HG03159 (cell line): Measurements from ENCODE around the gene YPEL3.
"Not testable (repeated sequence)": the region's sequence is repeated elsewhere in the genome, so short reads cannot be mapped to it uniquely, and the experiment has no call there.

ENCODE experiments used
- ATAC-seq: cut with Tn5 transposase; IDR thresholded peaks from one replicate; pipeline ENCODE4 v1.9.1; 2021; ENCODE audit warnings: mild to moderate bottlenecking, moderate library complexity; ENCODE audit not compliant: unreplicated experiment

YPEL3 gene

GRCh38 chr16:30117768-30118167, 21.8 kb upstream of the YPEL3 start:
- no peak for ATAC-seq

GRCh38 chr16:30116291-30117207, 20.5 kb upstream of the YPEL3 start:
- ATAC-seq, result no peak

GRCh38 chr16:30115238-30115637, 19.2 kb upstream of the YPEL3 start:
- ATAC-seq, result no peak

DNA sequence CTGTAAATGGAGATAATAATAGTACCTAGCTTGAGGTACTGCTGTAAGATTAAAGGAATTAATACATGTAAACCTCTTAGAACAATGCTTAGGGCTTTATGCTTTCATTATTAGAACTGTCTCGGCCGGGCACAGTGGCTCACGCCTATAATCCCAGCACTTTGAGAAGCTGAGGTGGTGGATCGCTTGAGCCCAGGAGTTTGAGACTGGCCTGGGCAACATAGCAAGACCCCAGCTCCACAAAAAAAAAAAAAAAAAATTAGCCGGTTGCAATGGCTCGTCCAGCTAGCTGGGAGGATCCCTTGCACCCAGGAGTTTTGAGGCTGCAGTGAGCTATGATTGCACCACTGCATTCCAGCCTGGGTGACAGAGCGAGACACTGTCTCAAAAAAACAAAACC, 18.8 kb upstream of the YPEL3 start:
- ATAC-seq, result not testable (repeated sequence)

GRCh38 chr16:30114411-30114810, 18.4 kb upstream of the YPEL3 start:
- no peak for ATAC-seq

GRCh38 chr16:30113711-30114333, 17.8 kb upstream of the YPEL3 start:
- no peak for ATAC-seq

DNA sequence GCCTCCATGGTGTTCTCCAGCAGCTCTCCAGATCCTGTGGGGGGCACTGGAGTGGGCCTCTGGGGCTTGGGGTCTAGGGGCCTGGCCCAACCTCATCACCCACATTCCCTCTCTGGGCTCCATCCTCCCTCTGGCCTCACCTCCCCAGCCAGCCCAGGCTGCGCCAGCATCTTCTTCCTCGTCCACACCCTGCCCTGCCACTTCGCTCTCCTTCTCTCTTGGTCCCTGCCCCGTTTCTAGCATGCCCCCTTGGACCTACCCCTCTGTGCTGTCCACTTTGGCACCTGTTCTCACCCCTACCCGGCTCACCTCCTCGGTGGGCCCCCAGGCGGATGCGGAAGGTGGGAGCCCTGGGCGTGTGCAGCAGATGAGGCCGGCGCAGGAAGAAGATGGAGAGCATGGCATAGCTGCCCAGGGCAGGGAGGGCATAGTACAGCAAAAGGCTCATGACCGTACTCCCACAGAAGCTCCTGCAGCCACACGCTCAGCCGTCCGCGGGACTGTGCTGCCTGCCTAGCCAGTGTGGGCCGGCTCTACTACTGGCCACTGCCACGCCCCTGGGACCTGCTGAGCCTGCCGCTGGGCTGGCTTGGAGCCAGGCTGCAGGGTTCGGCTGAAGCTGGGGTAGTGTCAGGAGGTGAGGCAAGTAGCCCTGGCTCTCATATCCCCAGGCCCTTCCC, 17.2 kb upstream of the YPEL3 start, which contains the start of gene GDPD3:
TSS of gene GDPD3 (minus strand) at position 507 of the 680 bp plus-strand sequence. CDS start at position 448, 59 bp downstream.
- ATAC-seq, result no peak

- ATAC-seq, result no peak
These were observed 16.4 kb upstream of the YPEL3 start for GRCh38 chr16:30112197-30113030.

- ATAC-seq, result no peak
These were observed 14.6 kb upstream of the YPEL3 start for GRCh38 chr16:30110661-30111060.

- ATAC-seq, result no peak
These were observed 12.2 kb upstream of the YPEL3 start for GRCh38 chr16:30108059-30108850.

DNA sequence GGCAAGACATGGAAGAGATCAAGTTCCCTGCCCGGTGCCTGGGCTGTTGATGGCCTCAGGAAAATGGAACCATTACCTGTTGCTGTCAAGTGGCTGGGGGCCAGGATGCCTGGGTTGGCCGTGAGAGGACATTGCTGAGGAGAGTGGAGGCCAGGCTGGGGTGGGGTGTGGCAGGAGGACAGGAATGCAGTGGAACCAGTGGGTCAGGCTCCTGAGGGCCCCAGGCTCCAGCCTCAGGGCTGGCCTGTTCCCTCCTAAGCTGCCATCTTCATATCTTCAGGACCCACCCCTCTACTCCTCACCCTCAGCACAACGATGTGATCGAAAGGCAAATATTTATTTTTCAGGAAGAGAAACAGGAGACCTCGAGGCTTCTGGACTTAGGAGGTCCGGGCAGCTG, 8.5 kb upstream of the YPEL3 start:
- ATAC-seq, result no peak

DNA sequence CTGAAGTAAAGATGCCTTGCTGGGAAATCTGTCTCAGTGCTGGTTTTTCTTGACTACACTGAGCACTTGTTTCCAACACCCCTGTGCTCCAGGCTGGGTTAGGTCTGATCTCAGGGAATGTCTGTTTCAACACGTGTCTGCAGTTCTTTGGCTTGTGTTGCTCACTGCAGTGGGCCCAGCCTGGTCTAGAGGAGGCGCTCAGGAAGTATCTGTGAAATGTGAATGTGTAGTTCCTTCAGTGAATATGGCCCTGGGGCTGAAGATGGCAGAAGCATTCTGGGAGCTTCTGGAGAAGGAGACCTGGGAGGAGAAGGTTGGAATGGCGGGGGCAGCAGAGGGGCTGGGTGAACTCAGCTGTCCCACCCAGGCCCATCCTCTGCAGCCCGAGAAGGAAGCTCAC, 8.1 kb upstream of the YPEL3 start:
- no peak for ATAC-seq

DNA sequence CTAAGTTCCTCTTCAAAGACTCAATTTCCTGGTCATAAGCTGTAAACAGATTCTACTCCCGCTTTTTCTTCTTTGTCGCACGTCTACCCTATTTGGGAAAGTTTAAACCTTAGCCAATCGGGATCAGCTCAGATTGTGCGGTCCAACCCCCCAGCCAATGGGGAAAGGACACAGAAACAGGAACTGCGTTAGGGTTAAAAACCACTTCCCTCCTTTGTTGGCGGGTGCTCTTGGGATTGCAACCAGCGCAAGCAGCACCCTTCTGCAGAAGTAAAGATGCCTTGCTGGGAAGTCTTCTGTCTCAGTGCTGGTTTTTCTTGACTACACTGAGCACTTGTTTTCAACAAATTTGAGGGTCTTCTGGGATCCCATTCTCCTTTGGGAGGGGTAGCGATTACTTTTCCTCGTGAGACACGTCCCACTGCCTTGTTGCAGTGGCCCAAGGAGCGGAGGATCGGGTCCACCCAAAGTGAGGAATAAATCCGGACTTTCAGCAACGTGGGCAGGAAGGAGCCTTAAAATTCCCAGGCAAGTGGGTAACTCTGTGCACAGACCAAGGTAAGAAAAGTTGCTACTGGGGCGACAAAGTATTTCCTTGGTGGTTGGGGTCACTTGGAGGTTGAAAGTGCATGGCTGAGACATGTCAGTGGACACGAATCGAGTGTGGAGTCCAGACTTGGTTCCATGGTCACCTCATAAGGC, 1.0 kb upstream of the YPEL3 start:
- no peak for ATAC-seq

- no peak for ATAC-seq
These were observed 591 bp downstream of the YPEL3 start for GRCh38 chr16:30095166-30096078.

- no peak for ATAC-seq
These were observed 1.4 kb downstream of the YPEL3 start for GRCh38 chr16:30094541-30095165.

GRCh38 chr16:30092373-30093010, 3.5 kb downstream of the YPEL3 start:
- peak; percentile 43 for ATAC-seq
